ENCODE results near the gene ABCC1.

DNA sequence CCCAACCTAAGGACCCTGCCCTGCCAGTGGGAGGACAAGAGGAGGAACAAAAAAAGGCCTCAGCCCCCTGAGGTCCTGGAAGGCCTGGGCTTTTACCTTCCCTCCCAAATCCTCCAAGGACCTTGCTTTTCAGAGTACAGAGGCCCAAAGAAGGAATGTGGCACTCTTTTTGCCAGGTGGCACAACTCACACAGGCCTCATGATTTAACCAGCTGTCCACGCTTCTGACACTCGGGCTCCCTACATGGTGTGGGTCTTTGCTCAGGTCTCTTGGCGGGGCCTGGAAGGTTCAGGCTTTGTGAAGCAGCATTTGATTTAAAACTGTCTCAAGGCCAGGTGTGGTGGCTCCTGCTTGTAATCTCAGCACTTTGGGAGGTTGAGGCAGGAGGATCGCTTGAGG, 153.3 kb downstream of the ABCC1 start:
- no peak for TF ChIP-seq POLR2A (IDR thresholded peaks at IDR 0.05)
- TF ChIP-seq, protein P1, sequence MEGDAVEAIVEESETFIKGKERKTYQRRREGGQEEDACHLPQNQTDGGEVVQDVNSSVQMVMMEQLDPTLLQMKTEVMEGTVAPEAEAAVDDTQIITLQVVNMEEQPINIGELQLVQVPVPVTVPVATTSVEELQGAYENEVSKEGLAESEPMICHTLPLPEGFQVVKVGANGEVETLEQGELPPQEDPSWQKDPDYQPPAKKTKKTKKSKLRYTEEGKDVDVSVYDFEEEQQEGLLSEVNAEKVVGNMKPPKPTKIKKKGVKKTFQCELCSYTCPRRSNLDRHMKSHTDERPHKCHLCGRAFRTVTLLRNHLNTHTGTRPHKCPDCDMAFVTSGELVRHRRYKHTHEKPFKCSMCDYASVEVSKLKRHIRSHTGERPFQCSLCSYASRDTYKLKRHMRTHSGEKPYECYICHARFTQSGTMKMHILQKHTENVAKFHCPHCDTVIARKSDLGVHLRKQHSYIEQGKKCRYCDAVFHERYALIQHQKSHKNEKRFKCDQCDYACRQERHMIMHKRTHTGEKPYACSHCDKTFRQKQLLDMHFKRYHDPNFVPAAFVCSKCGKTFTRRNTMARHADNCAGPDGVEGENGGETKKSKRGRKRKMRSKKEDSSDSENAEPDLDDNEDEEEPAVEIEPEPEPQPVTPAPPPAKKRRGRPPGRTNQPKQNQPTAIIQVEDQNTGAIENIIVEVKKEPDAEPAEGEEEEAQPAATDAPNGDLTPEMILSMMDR (IDR thresholded peaks at IDR 0.05 in 4 of 5, conservative IDR thresholded peaks at IDR 0.05 in 1 of 5) = no peak
